GM21423 (cell line): Measurements from ENCODE around the gene CHD5.

ENCODE experiments used
- ATAC-seq: cut with Tn5 transposase; IDR thresholded peaks from one replicate; pipeline ENCODE4 v1.9.1; 2021; ENCODE audit warnings: mild to moderate bottlenecking, moderate library complexity; ENCODE audit not compliant: unreplicated experiment

The CHD5 gene

DNA sequence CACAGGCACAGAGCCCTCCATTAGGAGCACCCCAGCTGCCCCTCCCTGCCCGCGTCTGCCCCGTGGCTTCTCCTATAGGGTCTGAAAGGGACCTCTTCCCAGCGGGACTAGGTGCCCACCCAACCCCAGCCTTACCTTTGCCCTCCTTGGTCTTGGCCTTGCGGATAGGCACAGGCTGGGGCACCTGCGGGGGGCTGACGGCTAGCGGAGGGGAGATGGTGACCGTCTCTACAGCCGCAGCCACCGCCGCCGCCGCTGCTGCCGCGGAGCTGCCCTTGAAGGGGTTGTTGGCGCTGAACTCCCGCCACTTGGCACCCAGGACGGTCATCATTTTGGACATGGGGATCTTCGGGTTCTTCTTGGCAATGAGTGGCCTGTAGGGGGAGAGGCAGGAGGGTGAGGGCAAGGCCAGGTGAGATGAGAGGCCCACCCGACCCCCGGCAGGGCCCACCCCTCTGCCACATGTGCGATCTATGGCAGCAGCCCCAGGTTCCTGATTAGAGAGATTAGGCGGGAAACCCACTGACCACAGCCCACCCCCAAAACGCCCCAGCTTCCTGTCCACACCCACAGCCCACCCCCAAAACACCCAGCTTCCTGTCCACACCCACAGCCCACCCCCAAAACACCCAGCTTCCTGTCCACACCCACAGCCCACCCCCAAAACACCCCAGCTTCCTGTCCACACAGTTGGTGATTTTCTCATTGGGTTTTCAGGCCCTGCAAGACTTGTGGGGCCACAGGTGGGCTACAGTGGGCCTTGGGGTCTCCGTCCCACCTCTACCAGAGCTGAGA is 25.4 kb downstream of the CHD5 start:
- no peak for ATAC-seq

DNA sequence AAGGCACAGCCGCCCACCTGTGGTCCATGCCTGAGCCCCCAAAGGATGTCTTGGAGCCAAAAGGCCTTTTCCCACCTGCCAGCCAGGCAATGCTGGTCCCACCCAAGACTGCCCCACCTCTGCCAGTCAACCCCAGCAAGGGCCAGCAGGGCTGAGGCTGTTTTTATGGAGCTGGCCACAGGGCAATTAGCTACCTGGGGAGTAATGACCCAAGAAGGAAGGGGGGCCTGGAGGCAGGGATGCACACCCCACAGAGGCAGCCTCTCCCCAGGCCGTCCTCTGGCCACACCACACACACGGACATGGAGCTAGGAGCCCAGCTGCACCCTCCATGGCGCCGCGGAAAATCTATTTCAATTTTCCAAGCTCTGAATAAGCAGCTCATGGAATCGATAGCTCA is 27.2 kb downstream of the CHD5 start:
- ATAC-seq, result no peak

DNA sequence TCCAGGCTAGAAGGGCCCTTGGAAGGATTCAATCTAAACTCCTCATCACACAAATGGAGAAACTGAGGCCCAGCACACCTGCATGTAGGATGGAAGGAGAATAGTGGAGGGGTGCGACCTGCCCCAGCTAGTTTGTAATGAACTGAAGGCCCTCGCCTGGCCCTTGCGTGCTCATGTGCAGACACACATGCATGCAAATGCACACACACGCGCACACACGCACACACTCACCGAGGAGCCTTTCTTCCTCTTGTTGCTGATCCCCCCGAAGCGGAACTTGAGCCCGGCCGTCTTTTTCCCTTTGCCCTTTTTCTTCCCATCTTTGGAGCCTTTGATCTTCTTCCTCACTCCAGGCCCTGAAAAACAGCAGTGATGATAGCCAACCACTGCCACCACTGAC is 27.9 kb downstream of the CHD5 start:
- ATAC-seq, result no peak

DNA sequence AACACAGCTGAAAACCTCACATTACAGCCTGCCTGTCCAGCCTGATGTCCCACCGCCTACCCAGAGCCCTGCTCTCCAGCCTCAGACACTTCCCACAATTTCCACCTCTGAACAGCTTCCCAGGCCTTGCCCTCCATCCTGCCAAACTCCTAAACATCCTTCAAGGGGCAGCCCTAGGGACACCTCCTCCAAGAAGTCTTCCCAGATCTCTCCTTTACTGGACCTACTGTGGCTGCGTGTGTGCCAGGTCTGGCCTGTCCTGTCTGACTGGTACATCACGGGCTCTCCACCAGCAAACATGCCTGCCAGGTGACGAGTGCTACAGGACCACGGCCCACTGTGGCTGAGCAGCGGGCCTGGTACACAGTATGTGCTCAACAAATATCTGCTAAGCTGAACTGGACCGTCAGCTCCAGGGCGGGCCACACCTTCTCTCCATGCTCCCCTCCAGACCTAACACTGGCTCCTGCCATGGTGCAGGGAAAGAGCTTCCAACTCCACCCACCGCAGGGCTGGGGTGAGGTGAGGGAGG is 28.8 kb downstream of the CHD5 start:
- ATAC-seq, result no peak

DNA sequence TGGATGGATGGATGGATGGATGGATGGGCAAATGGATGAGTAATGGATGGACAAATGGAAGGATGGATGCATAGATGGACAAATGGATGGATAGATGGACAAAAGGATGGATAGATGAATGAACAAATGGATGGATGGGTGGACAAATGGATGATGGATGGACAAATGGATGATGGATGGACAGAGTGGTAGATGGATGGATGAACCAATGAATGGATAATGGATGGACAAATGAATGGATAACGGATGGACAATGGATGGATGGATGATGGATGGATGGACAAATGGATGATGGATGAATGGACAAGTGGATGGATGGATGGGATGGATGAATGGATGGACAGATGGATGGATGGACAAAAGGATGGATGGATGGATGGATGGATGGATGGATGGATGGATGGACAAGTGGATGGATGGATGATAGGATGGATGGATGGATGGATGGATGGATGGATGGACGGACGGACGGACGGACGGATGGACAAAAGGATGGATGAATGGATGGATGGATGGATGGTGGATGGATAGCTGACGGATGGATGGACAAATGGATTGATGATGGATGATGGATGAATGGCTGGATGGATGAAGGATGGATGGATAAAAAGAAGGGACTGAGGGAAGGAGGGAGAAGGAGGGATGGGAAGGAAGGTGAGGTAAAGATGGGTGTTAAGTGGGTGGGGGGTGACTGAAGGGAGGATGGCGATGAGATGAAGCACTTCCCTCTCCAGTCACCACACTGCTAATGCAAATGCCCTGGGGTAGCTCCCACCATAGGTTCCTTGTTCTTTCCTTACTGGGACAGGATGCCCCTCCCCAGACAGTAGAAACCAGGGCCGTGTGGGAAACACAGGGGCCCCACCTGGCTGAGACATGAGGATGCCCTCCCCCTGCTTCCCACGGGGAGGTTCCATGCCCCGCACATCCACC is 29.8 kb downstream of the CHD5 start:
- no peak for ATAC-seq

DNA sequence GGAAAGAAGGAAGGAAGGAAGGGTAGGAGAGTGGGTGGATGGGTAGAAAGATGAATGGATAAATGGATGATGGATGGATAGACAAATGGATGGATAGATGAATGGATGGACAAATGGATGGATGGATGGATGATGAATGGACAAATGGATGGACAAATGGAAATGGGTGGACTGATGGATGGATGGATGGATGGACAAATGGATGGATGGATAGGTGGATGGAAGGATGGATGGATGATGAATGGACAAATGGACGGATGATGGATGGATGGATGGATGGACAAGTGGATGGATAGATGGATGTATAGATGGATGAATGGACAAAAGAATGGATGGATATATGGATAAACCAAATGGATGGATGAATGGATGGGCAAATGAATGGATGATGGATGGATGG is 30.5 kb downstream of the CHD5 start:
- ATAC-seq, result no peak

DNA sequence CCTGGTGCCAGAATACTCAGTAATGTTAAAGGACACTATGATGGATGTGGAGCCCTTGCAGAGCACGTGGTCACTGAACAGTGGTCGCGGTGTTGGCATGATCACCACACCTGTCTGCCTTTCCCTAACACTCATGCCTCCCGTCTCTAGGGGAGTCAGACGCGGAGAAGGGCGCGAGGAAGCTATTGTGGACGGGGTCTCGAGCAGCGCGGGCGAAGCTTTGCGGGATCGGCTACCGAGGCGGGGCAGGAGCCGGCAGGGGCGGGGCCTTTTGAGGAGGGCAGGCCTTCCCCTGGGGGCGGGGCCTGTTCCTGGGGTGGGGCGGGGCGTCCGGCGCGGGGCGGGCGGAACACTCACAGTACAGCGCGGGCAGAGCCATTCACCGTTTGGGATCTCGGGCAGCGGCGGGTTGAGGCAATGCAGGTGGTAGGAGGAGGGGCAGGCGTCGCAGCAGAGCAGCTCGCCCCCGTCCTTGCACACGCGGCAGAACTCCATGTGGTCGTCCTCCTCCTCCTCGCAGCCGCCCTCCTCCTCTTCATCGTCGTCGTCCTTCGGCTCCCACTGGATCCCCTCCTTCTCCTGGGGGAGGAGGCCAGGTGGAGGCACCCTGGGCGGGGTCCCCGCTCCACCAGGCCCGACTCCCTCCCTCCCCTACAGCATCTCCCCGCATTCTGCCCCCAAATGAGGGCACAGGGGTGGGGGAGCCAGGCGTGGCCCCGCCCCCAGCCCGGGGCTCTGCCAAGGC is 31.5 kb downstream of the CHD5 start:
- ATAC-seq, result no peak

DNA sequence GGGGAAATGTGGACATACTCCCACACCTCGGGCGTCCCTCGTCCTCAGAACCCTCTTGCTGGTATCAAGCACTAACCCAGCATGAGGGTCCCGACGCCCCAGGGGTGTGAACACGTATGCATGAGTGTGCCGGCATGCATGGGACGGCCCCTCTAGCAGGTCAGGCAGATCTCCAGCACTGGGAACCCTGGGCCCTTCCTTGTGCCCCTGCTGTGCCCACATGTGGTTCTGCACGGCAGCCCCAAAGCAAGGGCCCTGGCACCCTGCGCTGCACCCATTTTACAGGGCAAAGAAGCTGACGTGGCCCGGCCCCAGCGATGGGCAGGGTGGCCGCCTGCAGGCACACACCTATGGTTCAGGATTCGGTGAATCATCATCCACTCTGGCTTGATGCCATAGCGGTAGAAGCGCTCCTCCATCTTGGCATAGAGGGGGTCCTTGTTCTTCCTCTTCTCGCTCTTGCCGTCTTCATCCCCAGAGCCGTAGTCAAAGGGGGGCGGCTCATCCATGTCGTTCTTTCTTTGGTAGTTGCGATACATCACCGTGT is 34.2 kb downstream of the CHD5 start:
- no peak for ATAC-seq

DNA sequence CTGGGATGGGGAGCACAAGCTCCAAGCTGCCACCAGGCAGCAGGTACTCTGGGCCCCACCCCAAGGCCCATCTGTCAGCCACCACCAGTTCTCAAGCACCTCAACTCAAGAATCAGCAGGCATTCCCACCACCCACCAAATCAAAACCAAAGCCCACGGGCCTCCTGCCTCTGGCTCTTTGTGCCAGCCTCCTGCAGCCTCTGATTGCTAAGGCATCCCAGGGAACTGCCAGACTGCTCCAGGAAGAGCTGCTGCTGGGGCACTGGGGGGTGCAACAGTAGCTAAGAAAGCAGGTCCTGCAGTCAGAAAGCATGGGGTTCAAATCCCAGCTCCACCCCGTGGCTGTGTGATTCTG is 34.7 kb downstream of the CHD5 start:
- no peak for ATAC-seq

DNA sequence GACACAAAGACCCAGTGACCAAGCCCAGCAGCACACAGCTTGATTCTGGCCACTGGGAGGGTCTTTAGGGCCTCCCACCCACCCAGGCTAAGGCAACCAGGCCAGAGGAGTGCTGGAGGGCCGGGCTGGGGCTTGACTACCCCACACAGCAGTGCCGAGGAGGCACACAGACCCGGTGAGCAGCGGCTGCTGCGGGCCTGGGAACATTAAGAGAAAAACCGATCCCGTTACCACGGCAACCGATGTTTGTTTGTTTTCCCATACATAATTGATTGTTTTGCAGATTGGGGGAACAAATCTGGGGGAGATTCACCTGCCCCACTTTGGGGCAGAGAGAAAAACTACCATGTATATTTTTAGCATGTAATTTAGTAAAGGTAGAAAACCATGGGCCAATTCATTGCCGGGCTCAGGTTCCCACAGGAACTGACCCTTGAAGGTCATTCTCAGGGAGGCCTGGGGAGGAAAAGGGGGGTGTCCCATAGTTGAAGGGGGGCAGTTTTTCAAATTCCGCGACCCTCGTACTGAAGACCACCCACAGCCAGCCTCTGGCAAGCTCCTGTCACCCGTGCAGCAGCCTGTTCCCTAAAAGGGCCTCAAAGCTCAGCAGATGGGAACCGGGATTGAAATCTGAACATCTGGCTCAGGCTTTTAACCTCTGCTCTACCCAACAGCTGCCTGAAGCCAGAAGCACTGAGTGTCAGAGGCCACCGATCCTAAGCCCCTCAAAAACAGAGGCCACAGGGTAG is 35.3 kb downstream of the CHD5 start:
- ATAC-seq, result no peak

DNA sequence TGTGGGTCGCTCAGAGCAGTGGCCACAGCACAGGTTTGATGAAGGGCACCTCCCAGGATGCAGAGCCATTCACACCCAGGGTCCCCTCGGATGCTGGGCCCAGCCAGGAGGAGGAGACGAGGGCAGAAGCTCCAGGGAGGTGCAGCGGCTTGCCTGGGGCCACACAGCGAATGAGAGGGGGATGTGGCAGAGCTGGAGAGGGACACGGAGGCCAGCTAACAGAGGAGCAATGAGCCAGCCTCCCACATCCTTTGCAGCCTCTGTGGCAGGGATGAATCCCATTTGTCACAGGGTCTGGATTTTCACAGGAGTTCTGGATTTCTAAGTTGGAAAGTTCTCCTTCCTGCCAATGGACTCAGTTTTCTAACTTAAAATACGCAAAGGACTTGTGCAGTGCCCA is 35.9 kb downstream of the CHD5 start:
- ATAC-seq, result no peak

DNA sequence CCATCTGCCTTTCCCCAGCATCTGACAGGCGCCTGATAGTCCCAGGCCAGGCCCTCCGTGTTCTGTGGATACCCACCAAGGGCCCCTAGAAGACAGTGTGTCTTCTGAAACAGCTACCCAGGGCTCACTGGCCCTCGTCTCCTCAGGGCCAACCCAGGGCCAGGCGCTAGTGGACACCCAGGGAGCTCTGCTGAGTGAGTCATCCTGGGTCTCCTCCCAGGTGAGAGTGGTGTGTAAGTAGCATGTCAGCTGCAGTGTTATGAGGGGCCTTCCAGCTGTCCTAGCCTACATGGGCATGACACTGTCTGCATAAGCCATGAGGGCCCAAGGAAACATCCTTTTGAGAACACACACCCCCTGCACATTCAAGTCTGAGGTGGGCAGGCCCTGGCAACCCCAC is 36.7 kb downstream of the CHD5 start:
- no peak for ATAC-seq

DNA sequence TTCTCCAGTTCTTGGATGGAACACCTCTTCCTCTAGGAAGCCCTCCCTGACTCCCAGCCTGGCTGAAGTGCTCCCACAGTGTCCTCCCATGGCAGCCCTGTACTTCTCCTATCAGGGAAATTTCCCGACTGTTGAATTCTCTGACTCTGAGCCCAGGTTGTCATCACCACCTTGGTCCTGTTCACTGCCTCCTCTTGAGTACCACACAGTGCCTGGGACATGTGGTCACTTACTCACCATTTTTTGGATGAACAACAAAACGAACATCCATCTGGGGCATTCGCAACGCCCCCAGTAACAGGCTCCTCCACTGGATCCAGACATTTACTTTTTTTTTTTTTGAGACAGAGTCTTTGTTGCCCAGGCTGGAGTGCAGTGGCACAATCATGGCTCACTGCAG is 37.4 kb downstream of the CHD5 start:
- no peak for ATAC-seq

DNA sequence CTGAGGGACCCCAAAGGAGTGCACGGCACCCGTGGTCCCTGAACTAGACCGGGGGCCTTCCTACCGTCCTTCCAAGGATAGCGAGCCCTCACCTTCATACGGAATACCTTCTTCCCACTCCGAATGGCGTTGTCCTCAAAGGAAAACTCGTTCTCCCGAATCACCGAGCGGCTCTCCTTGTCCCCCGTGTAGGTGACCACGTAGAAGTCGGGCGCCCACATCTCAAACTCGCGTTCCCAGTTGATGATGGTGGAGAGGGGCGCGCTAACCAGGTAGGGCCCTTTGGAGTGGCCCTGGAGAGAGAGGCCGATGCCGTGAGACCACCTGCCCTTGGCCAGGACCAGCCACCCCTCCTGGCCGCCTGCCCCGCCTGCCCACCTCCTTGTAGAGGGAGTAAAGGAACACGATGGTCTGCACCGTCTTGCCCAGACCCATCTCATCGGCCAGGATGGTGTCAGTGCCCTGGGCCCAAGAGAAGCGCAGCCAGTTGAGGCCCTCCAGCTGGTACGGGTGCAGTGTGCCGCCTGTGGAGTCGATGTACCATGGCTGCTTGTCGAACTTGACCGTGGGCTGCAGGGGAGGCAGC is 38.0 kb downstream of the CHD5 start:
- ATAC-seq, result no peak

DNA sequence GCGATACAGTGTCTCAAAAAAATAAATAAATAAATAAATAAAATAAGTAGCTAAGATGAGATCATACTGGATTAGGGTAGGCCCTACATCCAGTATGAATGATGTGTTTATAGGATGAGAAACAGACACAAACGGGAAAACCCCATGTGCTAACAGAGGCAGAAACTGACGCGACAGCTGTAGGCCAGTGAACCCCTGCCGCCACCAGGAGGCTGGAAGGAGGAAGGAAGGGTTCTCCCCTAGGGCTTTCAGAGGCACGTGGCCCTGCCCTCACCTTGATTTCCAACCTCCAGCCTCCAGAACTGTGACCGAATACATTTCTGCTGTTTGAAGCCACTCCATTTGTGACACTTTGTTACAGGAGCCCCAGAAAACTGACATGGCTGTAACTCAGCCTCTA is 38.5 kb downstream of the CHD5 start:
- no peak for ATAC-seq

DNA sequence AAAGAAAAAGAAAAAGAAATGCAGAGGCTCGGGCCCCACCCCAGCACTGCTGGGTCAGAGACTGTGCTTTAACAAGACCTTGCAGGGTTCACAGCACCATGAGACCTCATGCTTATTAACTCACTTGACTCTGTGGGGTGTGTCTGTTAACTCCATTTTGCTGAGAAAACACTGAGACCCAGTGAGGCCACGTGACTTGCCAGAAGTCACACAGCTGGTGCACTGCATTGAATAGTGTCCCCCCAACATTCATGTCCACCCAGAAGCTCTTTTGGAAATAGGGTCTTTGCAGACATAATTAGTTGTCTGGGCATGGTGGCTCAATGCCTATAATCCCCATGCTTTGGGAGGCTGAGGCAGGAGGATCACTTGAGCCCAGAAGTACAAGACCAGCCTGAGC is 39.7 kb downstream of the CHD5 start:
- ATAC-seq, result no peak

DNA sequence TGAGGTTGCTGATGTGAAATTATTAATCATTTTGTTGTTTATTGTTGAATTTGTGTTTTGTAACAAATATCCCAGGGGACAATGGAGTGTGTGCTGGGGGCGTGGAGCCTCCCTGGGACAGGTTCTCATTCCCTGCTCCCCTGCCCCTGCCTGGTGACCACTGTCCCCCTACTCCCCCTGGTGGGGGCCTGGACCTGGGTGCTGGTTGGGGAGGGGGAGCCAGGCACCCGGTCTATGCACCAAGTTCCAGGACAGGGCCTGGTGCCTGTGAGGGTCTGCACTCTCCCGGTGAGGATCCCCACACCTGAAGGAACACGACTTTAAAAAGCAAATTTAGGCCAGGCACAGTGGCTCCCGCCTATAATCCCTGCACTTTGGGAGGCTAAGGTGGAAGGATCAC is 42.4 kb downstream of the CHD5 start:
- no peak for ATAC-seq

DNA sequence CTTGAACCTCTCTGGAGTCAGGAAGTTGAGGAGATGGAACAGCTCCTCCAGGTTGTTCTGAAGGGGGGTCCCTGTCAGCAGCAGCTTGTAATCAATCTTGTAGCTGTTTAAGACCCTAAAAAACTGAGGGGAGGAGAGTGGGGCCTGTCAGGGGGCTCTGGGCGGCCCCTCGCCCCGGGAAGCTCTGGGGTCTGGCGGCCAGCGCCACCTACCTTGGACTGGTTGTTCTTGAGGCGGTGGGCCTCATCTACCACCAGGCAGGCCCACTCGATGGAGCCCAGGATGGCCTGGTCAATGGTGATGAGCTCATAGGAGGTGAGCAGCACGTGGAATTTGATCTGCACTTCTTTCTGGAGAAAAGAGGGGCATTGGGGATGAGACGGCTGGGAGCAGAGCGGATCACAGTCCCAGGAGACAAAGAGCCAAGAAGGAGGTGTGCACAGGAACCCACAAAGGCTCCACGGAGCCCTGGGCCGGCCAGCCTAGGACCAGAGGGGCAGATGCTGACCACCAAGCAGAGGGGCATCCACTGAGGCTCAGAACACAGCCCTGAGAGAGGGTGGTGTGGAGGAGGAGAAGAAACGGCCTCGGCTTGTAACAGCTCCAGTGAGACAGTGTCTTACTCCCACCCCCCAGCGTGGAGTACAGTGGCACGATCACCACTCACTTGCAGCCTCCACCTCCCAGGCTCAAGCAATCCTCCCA is 43.5 kb downstream of the CHD5 start:
- ATAC-seq, result no peak

DNA sequence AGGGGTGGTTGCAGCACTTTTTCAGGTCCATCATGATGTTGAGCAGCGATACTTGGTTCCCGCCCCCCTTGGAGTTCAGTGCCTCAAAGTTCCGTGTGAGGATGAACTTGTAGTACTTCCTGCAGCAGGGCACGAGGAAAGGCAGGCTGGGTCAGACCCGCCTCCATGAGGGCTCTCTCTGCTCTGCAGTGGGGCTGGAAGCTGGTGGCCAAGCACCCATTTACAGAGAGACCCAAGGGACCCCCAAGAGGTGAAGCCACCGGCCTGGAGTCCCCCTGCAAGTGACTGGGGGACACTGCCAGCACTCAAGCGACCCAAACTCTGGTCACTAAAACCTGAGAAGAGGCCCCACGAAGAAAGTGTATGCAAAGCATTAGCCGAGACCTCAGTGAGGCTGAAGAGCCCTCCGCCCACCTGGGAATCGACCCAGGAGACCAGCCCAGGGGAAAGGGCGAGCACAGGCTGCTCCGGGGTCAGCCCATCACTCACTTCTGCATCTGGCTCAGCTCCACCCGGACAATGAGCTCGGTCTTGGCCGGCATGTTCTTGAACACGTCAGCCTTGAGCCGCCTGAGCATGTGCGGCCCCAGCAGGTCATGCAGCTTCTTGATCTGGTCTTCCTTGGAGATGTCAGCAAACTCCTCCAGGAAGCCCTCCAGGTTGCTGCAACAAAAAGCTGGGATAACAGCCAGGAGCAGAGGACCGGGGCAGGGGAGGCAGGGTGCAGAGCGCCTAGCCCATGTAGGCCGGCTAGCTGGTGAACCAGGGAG is 45.2 kb downstream of the CHD5 start:
- ATAC-seq, result no peak
